ENCODE data around the gene KITLG. TPM values are rescaled to one million over a fixed set of nuclear protein-coding genes. Genes with fewer than 3 reads are reported as not detected.
"Not testable (repeated sequence)": the region's sequence is repeated elsewhere in the genome, so short reads cannot be mapped to it uniquely, and the experiment has no call there.

Gene KITLG
- total and polyA plus RNA-seq, 4 donors, result 0.39 to 3.0 (median 0.86) TPM

GRCh38 chr12:88628856-88629509 is 48.7 kb upstream of the KITLG start:
- WGBS, result 78% methylated on average over 2 of the region's 2 CpGs
- no peak overlapping the region for H3K4me3 ChIP-seq (ENCODE audit: low read depth in 1 of 3, low read length in 3 of 3)
- no peaks in the 10 kb centered on the region for H3K9me3 ChIP-seq (ENCODE audit: control insufficient read depth in 4 of 4, low read length in 3 of 4)
- H3K36me3 ChIP-seq (ENCODE audit: control insufficient read depth in 4 of 4, insufficient read depth in 3 of 4, low read depth in 1 of 4, low read length in 3 of 4), result no peaks in the 10 kb centered on the region
- no peaks in the 10 kb centered on the region for H3K27me3 ChIP-seq (ENCODE audit: control insufficient read depth in 4 of 4, insufficient read depth in 4 of 4, low read length in 3 of 4)
- H3K4me1 ChIP-seq (ENCODE audit: control insufficient read depth in 4 of 4, insufficient read depth in 4 of 4, low read length in 3 of 4), result no peaks in the 10 kb centered on the region
- TF ChIP-seq FOXA2 (IDR thresholded peaks at IDR 0.05) (no peak), HNF4A (conservative IDR thresholded peaks at IDR 0.05) (no peak), ATF3 (IDR thresholded peaks at IDR 0.05) (no peak), CTCF (IDR thresholded peaks at IDR 0.05; ENCODE audit: low read depth, low read length, missing input control) (no peak), RXRA (IDR thresholded peaks at IDR 0.05) (no peak), JUND (IDR thresholded peaks at IDR 0.05) (no peak), NR2F2 (IDR thresholded peaks at IDR 0.05) (no peak), REST (IDR thresholded peaks at IDR 0.05) (no peak), EGR1 (IDR thresholded peaks at IDR 0.05; ENCODE audit: low read depth in 2 of 2) (no peak)
- DNase-seq (ENCODE audit: low spot score), result no peak
- H3K9ac ChIP-seq (ENCODE audit: low read depth in 1 of 2, low read length in 2 of 2), result no peak overlapping the region
- no peak overlapping the region for H3K27ac ChIP-seq (ENCODE audit: low read depth in 1 of 2, low read length in 2 of 2)

GRCh38 chr12:88628035-88628434 is 47.8 kb upstream of the KITLG start:
- H3K36me3 ChIP-seq (ENCODE audit: control insufficient read depth in 4 of 4, insufficient read depth in 3 of 4, low read depth in 1 of 4, low read length in 3 of 4); H3K27ac ChIP-seq (ENCODE audit: low read depth in 1 of 2, low read length in 2 of 2); DNase-seq (ENCODE audit: low spot score); H3K27me3 ChIP-seq (ENCODE audit: control insufficient read depth in 4 of 4, insufficient read depth in 4 of 4, low read length in 3 of 4); H3K4me3 ChIP-seq (ENCODE audit: low read depth in 1 of 3, low read length in 3 of 3); H3K4me1 ChIP-seq (ENCODE audit: control insufficient read depth in 4 of 4, insufficient read depth in 4 of 4, low read length in 3 of 4); H3K9me3 ChIP-seq (ENCODE audit: control insufficient read depth in 4 of 4, low read length in 3 of 4); H3K9ac ChIP-seq (ENCODE audit: low read depth in 1 of 2, low read length in 2 of 2): not testable (repeated sequence)
- WGBS, result 66% methylated on average over 1 of the region's 1 CpG

GRCh38 chr12:88627501-88627900 is 47.2 kb upstream of the KITLG start:
- no peaks in the 10 kb centered on the region for H3K36me3 ChIP-seq (ENCODE audit: control insufficient read depth in 4 of 4, insufficient read depth in 3 of 4, low read depth in 1 of 4, low read length in 3 of 4)
- H3K4me1 ChIP-seq (ENCODE audit: control insufficient read depth in 4 of 4, insufficient read depth in 4 of 4, low read length in 3 of 4), result no peaks in the 10 kb centered on the region
- 81% methylated on average over 1 of the region's 1 CpG for WGBS
- H3K27ac ChIP-seq (ENCODE audit: low read depth in 1 of 2, low read length in 2 of 2), result no peak overlapping the region
- DNase-seq (ENCODE audit: low spot score), result no peak
- H3K9ac ChIP-seq (ENCODE audit: low read depth in 1 of 2, low read length in 2 of 2), result no peak overlapping the region
- H3K9me3 ChIP-seq (ENCODE audit: control insufficient read depth in 4 of 4, low read length in 3 of 4), result no peaks in the 10 kb centered on the region
- no peaks in the 10 kb centered on the region for H3K27me3 ChIP-seq (ENCODE audit: control insufficient read depth in 4 of 4, insufficient read depth in 4 of 4, low read length in 3 of 4)
- no peak overlapping the region for H3K4me3 ChIP-seq (ENCODE audit: low read depth in 1 of 3, low read length in 3 of 3)
- TF ChIP-seq FOXA1 (IDR thresholded peaks at IDR 0.05), result no peak
- TF ChIP-seq HNF4G (IDR thresholded peaks at IDR 0.05), result no peak
- TF ChIP-seq EGR1 (IDR thresholded peaks at IDR 0.05; ENCODE audit: low read depth in 2 of 2), result no peak
- TF ChIP-seq JUND (IDR thresholded peaks at IDR 0.05), result no peak
- no peak for TF ChIP-seq FOXA2 (IDR thresholded peaks at IDR 0.05)
- no peak for TF ChIP-seq NR2F2 (IDR thresholded peaks at IDR 0.05)
- TF ChIP-seq SP1 (IDR thresholded peaks at IDR 0.05), result no peak
- TF ChIP-seq REST (IDR thresholded peaks at IDR 0.05), result no peak
- no peak for TF ChIP-seq RAD21 (IDR thresholded peaks at IDR 0.05)
- no peak for TF ChIP-seq MAX (IDR thresholded peaks at IDR 0.05)
- TF ChIP-seq TAF1 (conservative IDR thresholded peaks at IDR 0.05), result no peak
- no peak for TF ChIP-seq YY1 (IDR thresholded peaks at IDR 0.05)
- no peak for TF ChIP-seq GABPA (IDR thresholded peaks at IDR 0.05 in 1 of 2, conservative IDR thresholded peaks at IDR 0.05 in 1 of 2)
